NCI-H146 (cell line): ENCODE data around the gene MORC3.

ENCODE experiments used
- DNase-seq: peaks from one replicate; lab custom pipeline; 2025; lab: John Stamatoyannopoulos, UW

Gene MORC3

DNA sequence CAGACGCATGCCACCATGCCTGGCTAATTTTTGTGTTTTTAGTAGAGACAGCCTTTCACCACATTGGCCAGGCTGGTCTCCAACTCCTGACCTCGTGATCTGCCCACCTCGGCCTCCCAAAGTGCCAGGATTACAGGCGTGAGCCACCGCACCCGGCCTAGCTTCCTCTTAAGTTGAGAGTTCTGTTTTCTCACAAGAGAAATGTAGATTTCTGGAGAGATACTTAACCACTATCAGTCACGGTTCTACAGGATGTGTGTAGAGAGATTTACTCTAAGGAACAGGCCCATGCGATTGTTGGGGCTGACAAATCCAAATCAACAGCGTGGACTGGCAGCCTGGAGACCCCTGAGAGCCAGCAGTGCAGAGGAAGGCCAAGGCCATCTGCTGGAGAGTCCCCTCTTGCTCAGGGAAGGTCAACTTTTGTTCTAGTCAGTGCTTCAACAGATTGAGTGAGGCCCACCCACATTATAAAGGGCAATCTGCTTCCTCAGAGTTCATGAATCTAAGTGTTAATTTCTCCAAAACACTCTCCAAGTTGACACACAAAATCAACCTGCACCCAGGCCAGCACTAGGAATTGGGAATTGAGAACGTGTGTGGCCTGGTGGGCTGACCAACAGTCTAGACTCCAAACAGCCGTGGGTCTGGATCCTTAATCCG, 103.9 kb downstream of the MORC3 start:
- DNase-seq = no peak

DNA sequence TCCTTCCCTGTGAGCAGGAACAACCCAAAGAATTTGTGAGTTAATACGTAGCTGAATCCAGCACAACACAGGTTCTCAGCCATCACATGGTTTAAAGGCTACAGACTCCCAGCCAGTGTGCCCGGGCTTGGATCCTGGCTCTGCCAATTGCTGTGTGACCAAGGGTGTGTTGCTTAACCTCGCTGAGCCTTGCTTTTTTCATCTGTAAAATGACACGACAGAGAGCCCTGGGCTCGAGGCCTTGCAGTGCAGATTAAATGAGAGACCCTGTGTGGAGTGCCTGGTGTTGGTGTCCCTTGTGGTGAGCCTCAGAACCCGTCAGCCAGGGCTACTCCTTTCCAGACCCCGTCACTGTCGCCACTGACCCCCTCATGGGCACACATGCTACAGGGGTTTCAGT, 104.6 kb downstream of the MORC3 start:
- DNase-seq = no peak

DNA sequence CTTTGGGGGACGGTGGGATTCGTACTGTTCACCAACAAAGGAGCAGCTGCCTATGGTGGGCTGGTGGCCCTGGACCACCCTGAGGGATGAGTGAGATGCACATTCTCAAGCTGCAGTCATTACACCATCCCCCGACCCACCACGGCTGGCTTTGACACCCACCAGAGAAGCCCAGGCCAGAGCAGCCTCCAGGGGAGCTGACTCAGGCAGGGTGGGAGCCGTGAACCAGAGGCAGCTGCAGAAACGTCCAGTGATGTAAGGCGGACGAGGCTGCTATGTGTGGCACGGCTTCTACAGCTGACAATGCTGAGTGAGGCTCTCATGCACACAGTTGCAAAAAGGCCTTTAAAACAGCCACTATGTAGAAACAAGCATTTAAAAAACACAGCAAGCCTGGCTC, 105.3 kb downstream of the MORC3 start:
- DNase-seq = no peak
